Measurements from ENCODE around the gene SYCP2.

DNA sequence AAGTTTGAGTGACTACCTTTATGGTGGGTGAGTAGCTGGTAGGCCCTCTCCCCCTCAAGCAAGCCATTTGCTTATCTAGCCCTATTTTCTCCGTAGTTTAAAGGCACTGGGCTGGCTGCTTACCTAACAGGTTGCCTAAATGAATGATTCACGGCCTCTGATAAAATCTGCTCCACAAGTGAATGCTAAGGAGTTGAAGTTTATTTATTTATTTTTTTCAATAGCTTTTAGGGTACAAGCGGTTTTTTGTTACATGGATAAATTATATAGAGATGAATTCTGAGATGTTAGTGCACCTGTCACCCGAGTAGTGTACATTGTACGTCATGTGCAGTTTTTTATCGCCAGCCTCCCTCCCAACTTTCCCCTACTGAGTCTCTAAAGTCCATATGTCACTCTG, 16.5 kb upstream of the SYCP2 start:
- TF ChIP-seq POLR2A (IDR thresholded peaks at IDR 0.05; ENCODE audit: low read length) (no peak), GATA1 (IDR thresholded peaks at IDR 0.05; ENCODE audit: low read depth, low read length) (no peak)

All from erythroblast (primary cell).